ENCODE results near the gene GPR150. TPM values are rescaled to one million over a fixed set of nuclear protein-coding genes. Genes with fewer than 3 reads are reported as not detected.

Gene GPR150
- total and polyA plus RNA-seq, 10 of the 15 experiments (the other 5 are each of a cell fraction or from before 2014, with no cell fraction given), result 0.08 to 1.1 (median 0.37) TPM; not detected in 1

DNA sequence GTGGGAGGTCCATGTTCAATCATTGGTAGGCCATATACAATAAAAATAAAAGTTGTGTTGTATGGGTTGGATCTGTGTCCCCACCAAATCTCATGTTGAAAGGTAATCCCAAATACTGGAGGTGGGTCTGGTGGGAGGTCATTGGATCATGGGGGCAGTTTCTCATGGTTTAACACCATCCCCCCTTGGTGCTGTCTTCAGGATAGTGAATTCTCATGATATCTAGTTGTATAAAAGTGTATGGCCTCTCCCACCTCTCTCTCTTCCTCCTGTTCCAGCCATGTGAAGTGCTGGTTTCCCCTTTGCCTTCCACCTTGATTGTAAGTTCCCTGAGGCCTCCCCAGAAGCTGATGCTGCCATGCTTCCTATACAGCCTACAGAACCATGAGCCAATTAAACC lies 47.8 kb downstream of the GPR150 start (continued):
- no peak for TF ChIP-seq CTCF (IDR thresholded peaks at IDR 0.05 in 2 of 3, conservative IDR thresholded peaks at IDR 0.05 in 1 of 3; ENCODE audit: control insufficient read depth in 2 of 3, extremely low read depth in 1 of 3, insufficient read depth in 1 of 3, low read depth in 3 of 3, low read length in 3 of 3)
- no peak for TF ChIP-seq NRF1 (conservative IDR thresholded peaks at IDR 0.05; ENCODE audit: low read depth, low read length)
- TF ChIP-seq ESRRA (IDR thresholded peaks at IDR 0.05; ENCODE audit: low read length), result no peak
- TF ChIP-seq IRF5 (IDR thresholded peaks at IDR 0.05; ENCODE audit: borderline replicate concordance), result no peak

GRCh38 chr5:95668216-95668615 lies 48.3 kb downstream of the GPR150 start:
- Histone ChIP-seq H3K27me3 (replicated peaks in 1 of 2; ENCODE audit: control insufficient read depth in 2 of 2, insufficient read depth in 2 of 2, low read length in 1 of 2) (no peaks in the 10 kb centered on the region), H3K4me1 (ENCODE audit: control insufficient read depth, insufficient read depth, low read length) (no peaks in the 10 kb centered on the region), H3K9me3 (replicated peaks; ENCODE audit: control insufficient read depth, insufficient read depth, low read length) (no peaks in the 10 kb centered on the region), H2AFZ (ENCODE audit: control insufficient read depth, low read depth, low read length) (no peak overlapping the region), H3K9ac (ENCODE audit: control insufficient read depth, insufficient read depth, low read length) (no peak overlapping the region), H3K4me3 (no peak overlapping the region), H3K79me2 (ENCODE audit: control insufficient read depth, insufficient read depth, low read length) (no peaks in the 10 kb centered on the region), H3K4me2 (ENCODE audit: control insufficient read depth, insufficient read depth) (no peak overlapping the region), H3K27ac (ENCODE audit: control insufficient read depth, insufficient read depth) (no peak overlapping the region), H4K20me1 (ENCODE audit: control insufficient read depth, insufficient read depth) (no peaks in the 10 kb centered on the region), H3K36me3 (ENCODE audit: control insufficient read depth in 2 of 2, insufficient read depth in 2 of 2, low read length in 1 of 2) (no peaks in the 10 kb centered on the region)
- POLR2A ChIA-PET, result no interaction called here
- in situ Hi-C loops (cut with MboI) (no loop called here), intact Hi-C loops (cut with micrococcal nuclease; ENCODE audit: unreplicated experiment) (no loop called here)
- no peak for ATAC-seq
- RAD21 ChIA-PET (ENCODE audit: unreplicated experiment), result interaction anchor here (1.0 to 2.5 kb wide), 4 partner anchors 50 to 181 kb away, joined by 3 to 16 read pairs (median 4); no protein-coding TSS in a partner anchor
- SMC1A ChIA-PET (ENCODE audit: uncharacterized antibody, unreplicated experiment), result interaction anchor here (0.6 to 5.1 kb wide), 5 partner anchors 65 to 179 kb away, joined by 3 to 22 read pairs (median 6); no protein-coding TSS in a partner anchor
- no TSS peak for BruUV-seq (replicated peaks)
- CTCF ChIA-PET, result interaction anchor here (0.7 to 8.5 kb wide), 6 partner anchors 8 to 179 kb away, joined by 3 to 177 read pairs (median 4); no protein-coding TSS in a partner anchor
- no peak for DNase-seq (ENCODE audit: low read depth, low spot score)
- FAIRE-seq, result no peak
- TF ChIP-seq NFIC (IDR thresholded peaks at IDR 0.05; ENCODE audit: low read depth, low read length) (no peak), E4F1 (IDR thresholded peaks at IDR 0.05; ENCODE audit: borderline replicate concordance, partially characterized antibody) (no peak), ZBTB40 (IDR thresholded peaks at IDR 0.05; ENCODE audit: borderline replicate concordance) (no peak), POLR2AphosphoS5 (IDR thresholded peaks at IDR 0.05; ENCODE audit: low read length) (no peak), TCF12 (IDR thresholded peaks at IDR 0.05; ENCODE audit: low read depth, low read length) (no peak), IKZF1 (conservative IDR thresholded peaks at IDR 0.05) (no peak), JUND (IDR thresholded peaks at IDR 0.05; ENCODE audit: low read depth, low read length) (no peak), MTA2 (IDR thresholded peaks at IDR 0.05; ENCODE audit: low read depth) (no peak), TAF1 (IDR thresholded peaks at IDR 0.05; ENCODE audit: borderline replicate concordance, low read depth, low read length) (no peak), NBN (IDR thresholded peaks at IDR 0.05) (no peak)

Measured in GM12878 (cell line).